GM12878 (cell line): ENCODE measurements around the gene NDC1. TPM values are rescaled to one million over a fixed set of nuclear protein-coding genes. Genes with fewer than 3 reads are reported as not detected.

Experiments used
- ATAC-seq: fragments of 200-7000 bp; cut with Tn5 transposase; 3 replicates; pipeline ENCODE4 v1.9.1; 2020; ENCODE audit warnings: mild to moderate bottlenecking, moderate library complexity
- BruUV-seq: library from RNA; stranded (reverse); fragments of 400-500 nt; replicated peaks from 2 replicates; lab custom pipeline; 2021; lab: Mats Ljungman, UMichigan
- CTCF ChIA-PET: fragments of 300-600 bp; sonication (Branson Sonifier 250); formaldehyde crosslinking; extraction: SDS; loops from one replicate; lab custom pipeline; 2021; ENCODE audit warnings: inconsistent platforms; lab: Yijun Ruan, JAX
- POLR2A ChIA-PET: fragments of 350-600 bp; formaldehyde crosslinking; extraction: SDS; loops from one replicate; lab custom pipeline; 2021; ENCODE audit warnings: inconsistent platforms; lab: Charles Lee
- RAD21 ChIA-PET: fragments of 300-600 bp; sonication (Branson Sonifier 250); formaldehyde crosslinking; loops from one replicate; lab custom pipeline; 2023; ENCODE audit warnings: antibody characterized with exemption; ENCODE audit not compliant: unreplicated experiment; lab: Charles Lee
- SMC1A ChIA-PET: fragments of 300-600 bp; sonication (Branson Sonifier 250); formaldehyde crosslinking; loops from one replicate; lab custom pipeline; 2023; ENCODE audit not compliant: unreplicated experiment, uncharacterized antibody; lab: Charles Lee
- DNase-seq: peaks from one replicate; pipeline ENCODE4 v3.0.0-alpha.2; 2011; ENCODE audit warnings: low read depth, low spot score
- FAIRE-seq: peaks from 3 replicates; lab custom pipeline; 2011; peaks lifted over from hg19 to GRCh38; lab: Jason Lieb, UNC
- H2AFZ ChIP-seq: 2 replicates; pipeline ENCODE4 v1.6.0; 2011; ENCODE audit warnings: low read depth, low read length, control low read depth; ENCODE audit not compliant: control insufficient read depth
- H3K27ac ChIP-seq: 2 replicates; pipeline ENCODE4 v1.5.1; 2011; ENCODE audit warnings: control low read depth; ENCODE audit not compliant: control insufficient read depth, insufficient read depth
- H3K27me3 ChIP-seq, 2 experiments: replicated peaks in 1 of 2; 2 replicates each; pipeline versions ENCODE4 v1.6.0 to v1.6.1; 2011; ENCODE audit warnings: low read length in 1 of 2; ENCODE audit not compliant: control insufficient read depth in 2 of 2, insufficient read depth in 2 of 2
- H3K36me3 ChIP-seq, 2 experiments: 2 replicates each; pipeline ENCODE4 v1.5.1; 2011; ENCODE audit warnings: low read length in 1 of 2; ENCODE audit not compliant: control insufficient read depth in 2 of 2, insufficient read depth in 2 of 2
- H3K4me1 ChIP-seq: 2 replicates; pipeline ENCODE4 v1.6.1; 2011; ENCODE audit warnings: mild to moderate bottlenecking, low read length, moderate library complexity, mixed read lengths; ENCODE audit not compliant: control insufficient read depth, insufficient read depth
- H3K4me2 ChIP-seq: 2 replicates; pipeline ENCODE4 v1.6.0; 2011; ENCODE audit warnings: control low read depth; ENCODE audit not compliant: control insufficient read depth, insufficient read depth
- H3K4me3 ChIP-seq: fragments of 200-600 bp; sonication (generic); 2 replicates; pipeline ENCODE4 v1.5.1; 2016
- H3K79me2 ChIP-seq: 2 replicates; pipeline ENCODE4 v1.6.0; 2011; ENCODE audit warnings: low read length; ENCODE audit not compliant: control insufficient read depth, insufficient read depth
- H3K9ac ChIP-seq: 2 replicates; pipeline ENCODE4 v1.8.0; 2011; ENCODE audit warnings: low read length, control low read depth, mixed read lengths; ENCODE audit not compliant: control insufficient read depth, insufficient read depth
- H3K9me3 ChIP-seq: replicated peaks from 3 replicates; pipeline ENCODE4 v1.5.1; 2011; ENCODE audit warnings: mild to moderate bottlenecking, low read length; ENCODE audit not compliant: control insufficient read depth, insufficient read depth
- H4K20me1 ChIP-seq: 2 replicates; pipeline ENCODE4 v1.6.0; 2011; ENCODE audit not compliant: control insufficient read depth, insufficient read depth
- BHLHE40 ChIP-seq, 2 experiments: fragments of 450-650 bp in 1 of 2; IDR thresholded peaks; 2 replicates each; pipeline ENCODE4 v1.6.1; 2011 to 2017; ENCODE audit warnings: low read depth in 2 of 2, borderline replicate concordance in 1 of 2, improper control_type of control experiment in 1 of 2, low read length in 1 of 2, mild to moderate bottlenecking in 1 of 2
- SKIL ChIP-seq: fragments of 450-650 bp; IDR thresholded peaks from 2 replicates; pipeline ENCODE4 v1.6.1; 2017; ENCODE audit warnings: mild to moderate bottlenecking, low read depth, inconsistent platforms; ENCODE audit not compliant: poor library complexity, severe bottlenecking
- SREBF1 ChIP-seq: IDR thresholded peaks from 2 replicates; pipeline ENCODE4 v1.6.1; 2012; ENCODE audit warnings: mild to moderate bottlenecking, low read length
- WGBS: methylation state at CpG from one replicate; pipeline ENCODE4 v1.1.6; 2016; ENCODE audit warnings: low lambda C conversion rate; ENCODE audit not compliant: insufficient replicate concordance, insufficient coverage; ENCODE audit errors: missing lambda C conversion rate; 5-methylcytosine and 5-hydroxymethylcytosine counted together
- in situ Hi-C: fragments of 300-500 bp; cut with MboI; formaldehyde crosslinking; loops from 9 replicates; pipeline ENCODE4 v1.14.3; 2018; ENCODE audit warnings: mixed read lengths
- intact Hi-C: fragments of 100-400 bp; cut with micrococcal nuclease; formaldehyde crosslinking; loops from one replicate; pipeline ENCODE4 v1.14.2; 2022; ENCODE audit not compliant: unreplicated experiment
- polyA plus RNA-seq, 11 experiments: library from polyadenylated mRNA; depleted of rRNA in 4 of 11; unstranded in 6 of 11; stranded (reverse) in 5 of 11; fragments of >200 nt; fragmentation: Nextera tagmentation in 4 of 11; fragmentation: Illumina TruSeq in 1 of 11; extraction: Ambion mirVana in 4 of 11; extraction: Trizol in 1 of 11; gene quantifications; 1 replicate in 1 of 11; 2 replicates in 10 of 11; pipeline versions ENCODE4 v1.2.1 to v1.2.3, GENCODE V29; 2011 to 2016; ENCODE audit warnings: inconsistent platforms in 2 of 11, missing spikeins in 2 of 11, low read depth in 1 of 11
- total RNA-seq, 4 experiments: library from RNA; depleted of rRNA in 3 of 4; stranded (reverse); fragments of >200 nt in 3 of 4; fragmentation: Illumina TruSeq in 1 of 4; extraction: Trizol in 1 of 4; gene quantifications; 2 replicates each; pipeline versions ENCODE4 v1.2.1 to v1.2.3, GENCODE V29; 2013 to 2021
- TF ChIP-seq, protein P1 (sequence below): IDR thresholded peaks from 2 replicates; pipeline ENCODE4 v1.6.1; 2011; ENCODE audit warnings: mild to moderate bottlenecking, low read depth, low read length, moderate library complexity; ENCODE audit not compliant: insufficient replicate concordance

Gene NDC1
- total and polyA plus RNA-seq, 10 of the 15 experiments (the other 5 are each of a cell fraction or from before 2014, with no cell fraction given) = 20.2 to 77.6 (median 47.1) TPM

DNA sequence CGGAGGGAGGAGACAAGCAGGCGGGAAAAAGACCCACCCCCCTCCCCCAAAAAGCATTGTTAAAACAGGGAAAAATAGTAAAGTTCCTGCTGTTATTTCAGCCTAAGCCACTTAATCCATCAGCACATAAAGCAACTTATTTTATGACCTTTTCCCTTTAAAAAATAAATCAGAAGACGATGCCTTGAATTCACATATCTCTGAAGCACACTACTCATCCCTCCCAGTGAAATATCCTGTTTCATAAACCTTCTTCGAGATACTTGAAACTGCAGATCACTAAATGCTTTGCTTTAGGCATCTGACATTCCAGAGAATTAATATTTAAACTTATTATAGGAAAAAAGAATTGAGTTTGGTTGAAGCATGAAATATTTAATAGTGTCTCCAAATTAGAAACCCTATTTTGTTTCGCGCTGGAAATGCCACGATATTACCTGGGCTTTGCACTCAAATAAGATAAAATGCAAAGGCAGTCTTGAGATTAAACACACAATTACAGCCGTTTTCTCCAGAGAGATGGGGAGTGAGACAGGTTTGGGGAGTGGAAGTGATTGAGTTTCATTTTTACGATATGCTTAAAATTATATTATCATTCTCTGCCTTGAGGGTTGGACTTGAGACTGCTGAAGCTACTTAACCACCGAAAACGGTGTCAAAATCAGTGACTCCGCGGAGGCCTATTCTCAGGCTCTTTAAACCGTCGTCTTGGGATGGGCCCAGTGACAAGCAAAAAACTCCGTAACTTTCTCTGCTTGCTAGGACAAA lies 108.5 kb downstream of the NDC1 start:
- ChIA-PET POLR2A (no interaction called here), RAD21 (no interaction called here), CTCF (no interaction called here), SMC1A (no interaction called here)
- Histone ChIP-seq H3K4me1 (no peaks in the 10 kb centered on the region), H2AFZ (no peak overlapping the region), H3K36me3 (no peaks in the 10 kb centered on the region), H3K9me3 (no peaks in the 10 kb centered on the region), H3K4me3 (no peak overlapping the region), H3K27ac (no peak overlapping the region), H4K20me1 (no peaks in the 10 kb centered on the region; the same call in 1 of the 2 replicates), H3K27me3 (peaks cover 0 to 4% of the 10 kb centered on the region in 2 experiments; a peak in 1 of 4 replicates), H3K9ac (no peak overlapping the region), H3K4me2 (no peak overlapping the region), H3K79me2 (no peaks in the 10 kb centered on the region)
- 50% methylated on average over 16 of the region's 16 CpGs for WGBS
- no peak for TF ChIP-seq SKIL
- TF ChIP-seq BHLHE40 (IDR thresholded peaks at IDR 0.05; ENCODE audit: borderline replicate concordance in 1 of 2, low read depth in 2 of 2, low read length in 1 of 2) = no peak
- TF ChIP-seq, protein P1, sequence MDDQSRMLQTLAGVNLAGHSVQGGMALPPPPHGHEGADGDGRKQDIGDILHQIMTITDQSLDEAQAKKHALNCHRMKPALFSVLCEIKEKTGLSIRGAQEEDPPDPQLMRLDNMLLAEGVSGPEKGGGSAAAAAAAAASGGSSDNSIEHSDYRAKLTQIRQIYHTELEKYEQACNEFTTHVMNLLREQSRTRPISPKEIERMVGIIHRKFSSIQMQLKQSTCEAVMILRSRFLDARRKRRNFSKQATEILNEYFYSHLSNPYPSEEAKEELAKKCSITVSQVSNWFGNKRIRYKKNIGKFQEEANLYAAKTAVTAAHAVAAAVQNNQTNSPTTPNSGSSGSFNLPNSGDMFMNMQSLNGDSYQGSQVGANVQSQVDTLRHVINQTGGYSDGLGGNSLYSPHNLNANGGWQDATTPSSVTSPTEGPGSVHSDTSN = no peak
- no peak for TF ChIP-seq SREBF1
- in situ Hi-C loops (no loop called here), intact Hi-C loops (no loop called here)
- FAIRE-seq (no peak), DNase-seq (no peak), ATAC-seq (no peak)
- no TSS peak for BruUV-seq
